ENCODE results near the gene INF2. TPM values are rescaled to one million over a fixed set of nuclear protein-coding genes. Genes with fewer than 3 reads are reported as not detected.
A peak's percentile ranks its signal among the peaks of the same experiment; 100 is the strongest.

The INF2 gene
- total and polyA plus RNA-seq, 4 donors: 22.8 to 72.8 (median 44.0) TPM

GRCh38 chr14:104731320-104732294 is 42.2 kb downstream of the INF2 start:
- Histone ChIP-seq H3K4me3 (ENCODE audit: low read depth, low read length) (no peak overlapping the region), H3K27ac (ENCODE audit: low read depth, low read length) (no peak overlapping the region)

GRCh38 chr14:104732355-104732804 is 43.0 kb downstream of the INF2 start:
- no peaks in the 10 kb centered on the region for H3K27me3 ChIP-seq (ENCODE audit: control insufficient read depth, insufficient read depth, low read length)
- H3K9me3 ChIP-seq (ENCODE audit: control insufficient read depth, insufficient read depth, low read length): no peaks in the 10 kb centered on the region
- peaks cover 20% of the 10 kb centered on the region for H3K4me1 ChIP-seq (ENCODE audit: control insufficient read depth, insufficient read depth, low read length)
- H3K27ac ChIP-seq (ENCODE audit: low read depth, low read length): no peak overlapping the region
- H3K4me3 ChIP-seq (ENCODE audit: low read depth, low read length): no peak overlapping the region
- no peaks in the 10 kb centered on the region for H3K36me3 ChIP-seq (ENCODE audit: control insufficient read depth, insufficient read depth, low read length)
- 79% methylated on average over 14 of the region's 14 CpGs for WGBS (ENCODE audit: insufficient coverage)
- no peak for DNase-seq (ENCODE audit: low read depth in 4 of 6, low spot score in 6 of 6)

More at GRCh38 chr14:104731320-104732294, 42.2 kb downstream of the INF2 start:
- no peaks in the 10 kb centered on the region for H3K27me3 ChIP-seq (ENCODE audit: control insufficient read depth, insufficient read depth, low read length)
- WGBS (ENCODE audit: insufficient coverage): 82% methylated on average over 18 of the region's 18 CpGs
- no peak for DNase-seq (ENCODE audit: low read depth in 4 of 6, low spot score in 6 of 6)
- peaks cover 2% of the 10 kb centered on the region for H3K36me3 ChIP-seq (ENCODE audit: control insufficient read depth, insufficient read depth, low read length)
- H3K4me1 ChIP-seq (ENCODE audit: control insufficient read depth, insufficient read depth, low read length): peaks cover 17% of the 10 kb centered on the region
- no peaks in the 10 kb centered on the region for H3K9me3 ChIP-seq (ENCODE audit: control insufficient read depth, insufficient read depth, low read length)

GRCh38 chr14:104732931-104733681 is 43.7 kb downstream of the INF2 start:
- H3K27me3 ChIP-seq (ENCODE audit: control insufficient read depth, insufficient read depth, low read length): no peaks in the 10 kb centered on the region
- peaks cover 20% of the 10 kb centered on the region for H3K4me1 ChIP-seq (ENCODE audit: control insufficient read depth, insufficient read depth, low read length)
- DNase-seq (ENCODE audit: low read depth in 4 of 6, low spot score in 6 of 6): no peak
- H3K27ac ChIP-seq (ENCODE audit: low read depth, low read length): no peak overlapping the region
- 88% methylated on average over 23 of the region's 23 CpGs for WGBS (ENCODE audit: insufficient coverage)
- H3K36me3 ChIP-seq (ENCODE audit: control insufficient read depth, insufficient read depth, low read length): no peaks in the 10 kb centered on the region
- no peak overlapping the region for H3K4me3 ChIP-seq (ENCODE audit: low read depth, low read length)
- H3K9me3 ChIP-seq (ENCODE audit: control insufficient read depth, insufficient read depth, low read length): no peaks in the 10 kb centered on the region

GRCh38 chr14:104734051-104734587 is 44.7 kb downstream of the INF2 start:
- no peak overlapping the region for H3K4me3 ChIP-seq (ENCODE audit: low read depth, low read length)
- peaks cover 5% of the 10 kb centered on the region for H3K36me3 ChIP-seq (ENCODE audit: control insufficient read depth, insufficient read depth, low read length)
- peaks cover 20% of the 10 kb centered on the region for H3K4me1 ChIP-seq (ENCODE audit: control insufficient read depth, insufficient read depth, low read length)
- H3K9me3 ChIP-seq (ENCODE audit: control insufficient read depth, insufficient read depth, low read length): no peaks in the 10 kb centered on the region
- H3K27ac ChIP-seq (ENCODE audit: low read depth, low read length): no peak overlapping the region
- H3K27me3 ChIP-seq (ENCODE audit: control insufficient read depth, insufficient read depth, low read length): no peaks in the 10 kb centered on the region
- no peak for DNase-seq (ENCODE audit: low read depth in 4 of 6, low spot score in 6 of 6)
- WGBS (ENCODE audit: insufficient coverage): 89% methylated on average over 4 of the region's 6 CpGs

GRCh38 chr14:104734601-104734990 is 45.2 kb downstream of the INF2 start:
- no peak overlapping the region for H3K27ac ChIP-seq (ENCODE audit: low read depth, low read length)
- DNase-seq (ENCODE audit: low read depth in 4 of 6, low spot score in 6 of 6): no peak

GRCh38 chr14:104734991-104735779 is 45.8 kb downstream of the INF2 start:
- H3K27me3 ChIP-seq (ENCODE audit: control insufficient read depth, insufficient read depth, low read length): no peaks in the 10 kb centered on the region
- H3K36me3 ChIP-seq (ENCODE audit: control insufficient read depth, insufficient read depth, low read length): peaks cover 16% of the 10 kb centered on the region
- H3K9me3 ChIP-seq (ENCODE audit: control insufficient read depth, insufficient read depth, low read length): no peaks in the 10 kb centered on the region
- no peak for DNase-seq (ENCODE audit: low read depth in 4 of 6, low spot score in 6 of 6)
- no peak overlapping the region for H3K27ac ChIP-seq (ENCODE audit: low read depth, low read length)
- peaks cover 20% of the 10 kb centered on the region for H3K4me1 ChIP-seq (ENCODE audit: control insufficient read depth, insufficient read depth, low read length)
- H3K4me3 ChIP-seq (ENCODE audit: low read depth, low read length): no peak overlapping the region
- 82% methylated on average over 30 of the region's 31 CpGs for WGBS (ENCODE audit: insufficient coverage)

More at GRCh38 chr14:104734601-104734990, 45.2 kb downstream of the INF2 start:
- Histone ChIP-seq H3K9me3 (ENCODE audit: control insufficient read depth, insufficient read depth, low read length) (no peaks in the 10 kb centered on the region), H3K4me3 (ENCODE audit: low read depth, low read length) (no peak overlapping the region), H3K36me3 (ENCODE audit: control insufficient read depth, insufficient read depth, low read length) (peaks cover 10% of the 10 kb centered on the region), H3K27me3 (ENCODE audit: control insufficient read depth, insufficient read depth, low read length) (no peaks in the 10 kb centered on the region), H3K4me1 (ENCODE audit: control insufficient read depth, insufficient read depth, low read length) (peaks cover 20% of the 10 kb centered on the region)
- WGBS (ENCODE audit: insufficient coverage): 92% methylated on average over 9 of the region's 9 CpGs

GRCh38 chr14:104735830-104736642 is 46.6 kb downstream of the INF2 start:
- H3K4me3 ChIP-seq (ENCODE audit: low read depth, low read length): no peak overlapping the region
- H3K36me3 ChIP-seq (ENCODE audit: control insufficient read depth, insufficient read depth, low read length): peaks cover 24% of the 10 kb centered on the region
- peak in 1 of 6 donors; percentile 63 for DNase-seq (ENCODE audit: low read depth in 4 of 6, low spot score in 6 of 6)
- peaks cover 20% of the 10 kb centered on the region for H3K4me1 ChIP-seq (ENCODE audit: control insufficient read depth, insufficient read depth, low read length)
- H3K27me3 ChIP-seq (ENCODE audit: control insufficient read depth, insufficient read depth, low read length): no peaks in the 10 kb centered on the region
- 52% methylated on average over 25 of the region's 26 CpGs for WGBS (ENCODE audit: insufficient coverage)
- no peaks in the 10 kb centered on the region for H3K9me3 ChIP-seq (ENCODE audit: control insufficient read depth, insufficient read depth, low read length)
- H3K27ac ChIP-seq (ENCODE audit: low read depth, low read length): peak overlapping the region; percentile 57

- H3K4me3 ChIP-seq (ENCODE audit: low read depth, low read length): no peak overlapping the region
- H3K27me3 ChIP-seq (ENCODE audit: control insufficient read depth, insufficient read depth, low read length): no peaks in the 10 kb centered on the region
- no peaks in the 10 kb centered on the region for H3K9me3 ChIP-seq (ENCODE audit: control insufficient read depth, insufficient read depth, low read length)
- 87% methylated on average over 17 of the region's 18 CpGs for WGBS (ENCODE audit: insufficient coverage)
- no peak overlapping the region for H3K27ac ChIP-seq (ENCODE audit: low read depth, low read length)
- peaks cover 48% of the 10 kb centered on the region for H3K36me3 ChIP-seq (ENCODE audit: control insufficient read depth, insufficient read depth, low read length)
- DNase-seq (ENCODE audit: low read depth in 4 of 6, low spot score in 6 of 6): no peak
- H3K4me1 ChIP-seq (ENCODE audit: control insufficient read depth, insufficient read depth, low read length): peaks cover 35% of the 10 kb centered on the region
Observed at GRCh38 chr14:104738375-104739019, 49.1 kb downstream of the INF2 start.

Data from spinal cord (tissue), 10 donors.